UCSD-AML1 (cell line): Measurements from ENCODE around the gene CBX3.
"Not testable (repeated sequence)": the region's sequence is repeated elsewhere in the genome, so short reads cannot be mapped to it uniquely, and the experiment has no call there.

Experiments used
- DNase-seq: peaks from one replicate; lab custom pipeline; 2025; ENCODE audit not compliant: unreplicated experiment; lab: John Stamatoyannopoulos, UW

CBX3 gene

DNA sequence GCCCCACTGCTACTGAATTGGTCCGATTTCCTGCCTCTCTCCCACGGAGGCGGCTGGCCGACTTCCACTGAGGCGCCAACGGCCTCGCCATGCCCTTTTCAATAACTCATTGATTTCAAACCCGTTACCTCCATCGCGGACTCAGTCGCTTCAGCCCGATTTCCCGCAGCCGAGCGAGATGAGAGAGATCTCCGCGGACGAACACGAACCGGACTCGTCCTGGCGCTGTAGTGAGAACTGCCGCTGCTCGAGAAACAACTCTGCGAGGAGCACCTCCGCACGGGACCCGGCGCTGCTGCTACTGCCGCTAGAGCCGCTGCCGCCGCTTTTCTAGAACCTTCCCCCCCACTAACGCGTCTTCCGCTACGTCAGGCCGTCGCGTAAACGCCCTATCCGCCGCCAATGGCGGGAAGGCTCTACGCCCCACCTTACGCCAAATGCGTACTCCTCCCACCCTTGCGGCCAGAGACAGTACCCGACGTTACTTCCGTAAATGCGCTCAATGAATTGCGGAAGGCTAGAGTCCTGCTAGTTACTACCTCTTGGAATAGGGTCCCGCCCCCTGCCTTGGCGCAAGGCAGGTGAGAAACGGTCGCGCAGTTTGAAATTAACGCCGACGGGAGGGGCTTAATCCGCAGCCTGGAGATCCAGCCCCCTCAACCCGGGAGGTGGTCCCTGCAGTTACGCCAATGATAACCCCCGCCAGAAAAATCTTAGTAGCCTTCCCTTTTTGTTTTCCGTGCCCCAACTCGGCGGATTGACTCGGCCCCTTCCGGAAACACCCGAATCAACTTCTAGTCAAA, 900 bp upstream of the CBX3 start, which contains the start of gene HNRNPA2B1:
Gene HNRNPA2B1, minus strand, starts transcription at position 303 of the 803 bp plus-strand sequence. Its CDS starts 169 bp downstream, at position 134.
- peak; percentile 92 for DNase-seq

DNA sequence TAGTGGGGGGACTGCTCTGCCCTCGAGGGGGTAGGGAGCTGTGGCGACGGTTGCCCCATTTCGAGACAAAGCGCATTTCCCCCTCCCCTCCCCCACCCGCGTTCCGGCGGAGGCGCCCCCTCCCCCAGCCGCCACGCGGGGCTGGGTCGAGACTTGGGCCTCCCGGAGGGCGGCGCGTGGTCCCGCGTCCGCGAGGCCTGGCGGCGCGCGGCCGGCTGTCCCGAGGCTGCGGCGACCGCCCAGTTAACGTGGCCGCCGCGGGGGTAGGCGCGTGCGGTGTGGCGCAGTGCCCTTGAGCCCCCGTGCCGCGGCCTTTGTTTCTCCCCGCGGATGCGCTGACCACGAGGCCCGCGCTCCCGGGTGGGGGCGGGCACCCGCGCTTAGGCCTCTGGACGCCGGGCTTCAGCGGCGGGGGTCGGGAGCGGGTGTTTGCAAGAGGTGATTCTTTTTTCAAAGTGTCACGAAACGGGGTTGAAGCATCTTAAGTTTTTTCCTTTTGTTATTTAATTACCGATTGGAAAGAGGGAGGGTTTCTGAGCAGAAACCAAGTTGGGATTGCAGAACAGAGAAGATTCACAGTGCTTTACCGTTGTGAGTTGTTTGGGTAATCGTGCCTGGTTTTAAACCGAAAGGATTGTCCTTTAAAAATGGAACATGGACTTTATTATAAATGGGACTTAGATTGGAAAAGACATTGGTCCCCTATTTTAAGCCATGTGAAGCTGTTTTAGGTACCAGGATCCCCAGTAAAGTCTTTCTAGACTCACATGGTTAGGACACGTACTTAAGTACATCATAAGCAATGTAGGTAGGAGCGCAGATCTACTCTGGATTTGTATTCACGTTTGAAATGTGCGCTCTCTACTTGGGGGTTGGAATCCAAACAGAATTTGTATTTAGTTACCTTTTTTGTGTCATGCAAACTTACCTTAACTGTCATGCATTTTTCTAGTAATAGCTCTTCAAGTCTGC, 760 bp downstream of the CBX3 start:
- DNase-seq: peak; percentile 52

DNA sequence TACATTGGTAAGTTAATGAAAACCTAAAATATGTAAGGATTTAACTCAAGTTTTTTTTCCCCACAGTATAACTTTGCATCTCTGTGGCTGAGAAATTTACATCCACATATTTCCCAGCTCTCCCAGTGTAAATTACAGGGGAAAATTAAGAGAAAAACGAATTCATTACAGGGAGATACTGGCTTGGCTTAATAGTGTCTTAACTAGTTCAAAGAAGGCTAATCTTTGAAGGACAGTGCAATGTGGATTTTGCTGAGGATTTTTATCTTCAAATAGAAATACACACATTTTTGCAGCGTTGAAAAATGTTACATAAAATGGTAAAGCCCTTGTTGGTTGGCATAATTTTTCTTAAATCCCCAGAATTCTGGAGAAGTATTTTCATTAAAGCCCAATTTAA, 1.5 kb downstream of the CBX3 start:
- no peak for DNase-seq

DNA sequence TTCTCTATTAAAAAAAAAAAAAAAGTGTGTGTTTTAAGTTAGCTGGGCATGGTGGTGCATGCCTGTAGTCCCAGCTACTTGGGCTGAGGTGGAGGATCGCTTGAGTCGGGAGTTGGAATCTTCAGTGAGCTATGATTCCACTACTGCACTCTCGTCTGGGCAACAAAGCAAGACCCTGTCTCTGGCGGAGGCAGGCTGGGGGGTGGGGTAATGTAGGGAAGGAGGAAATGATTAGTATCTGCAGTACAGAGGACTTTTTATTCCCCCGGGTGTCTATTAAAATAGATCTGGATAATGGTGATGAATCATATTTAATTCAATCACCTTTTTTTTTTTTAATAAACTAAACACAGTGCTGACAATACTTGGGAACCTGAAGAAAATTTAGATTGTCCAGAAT, 6.5 kb downstream of the CBX3 start:
- no peak for DNase-seq

DNA sequence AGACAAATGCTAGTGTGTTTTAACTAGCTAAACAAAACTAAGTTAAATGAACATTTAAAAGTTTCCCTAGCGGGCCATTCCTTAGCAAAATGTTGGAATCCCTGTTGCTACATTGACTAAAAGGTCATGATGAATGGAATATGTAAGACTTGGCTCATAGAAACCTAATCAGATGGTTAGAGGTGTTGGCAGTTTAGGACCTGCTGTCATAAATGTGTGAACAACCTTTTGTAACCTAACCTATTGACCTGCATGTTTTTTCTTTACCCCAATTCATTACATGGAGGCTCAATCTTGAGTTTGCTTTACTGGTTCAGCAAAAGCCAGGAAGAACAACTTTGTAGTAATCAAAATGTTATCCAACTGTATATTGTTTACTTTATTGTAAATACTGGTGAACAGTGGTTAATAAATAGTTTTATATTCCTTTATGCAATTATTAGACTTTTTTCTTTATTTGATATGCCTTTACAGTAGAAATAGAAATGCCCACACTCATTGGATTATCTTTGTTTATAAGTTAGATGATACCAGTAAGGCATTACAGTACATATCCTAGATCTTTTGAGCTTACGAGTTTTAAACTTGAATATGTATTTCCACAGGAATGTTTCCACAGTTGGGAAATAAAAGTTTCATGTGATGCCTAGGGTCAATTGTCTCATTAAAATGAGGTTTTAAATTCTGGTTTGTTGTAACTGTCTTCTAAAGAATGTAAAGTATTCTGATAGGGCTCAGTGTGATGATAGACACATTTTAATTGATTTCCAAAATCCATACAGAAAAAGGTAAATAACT, 11.6 kb downstream of the CBX3 start:
- DNase-seq: no peak

DNA sequence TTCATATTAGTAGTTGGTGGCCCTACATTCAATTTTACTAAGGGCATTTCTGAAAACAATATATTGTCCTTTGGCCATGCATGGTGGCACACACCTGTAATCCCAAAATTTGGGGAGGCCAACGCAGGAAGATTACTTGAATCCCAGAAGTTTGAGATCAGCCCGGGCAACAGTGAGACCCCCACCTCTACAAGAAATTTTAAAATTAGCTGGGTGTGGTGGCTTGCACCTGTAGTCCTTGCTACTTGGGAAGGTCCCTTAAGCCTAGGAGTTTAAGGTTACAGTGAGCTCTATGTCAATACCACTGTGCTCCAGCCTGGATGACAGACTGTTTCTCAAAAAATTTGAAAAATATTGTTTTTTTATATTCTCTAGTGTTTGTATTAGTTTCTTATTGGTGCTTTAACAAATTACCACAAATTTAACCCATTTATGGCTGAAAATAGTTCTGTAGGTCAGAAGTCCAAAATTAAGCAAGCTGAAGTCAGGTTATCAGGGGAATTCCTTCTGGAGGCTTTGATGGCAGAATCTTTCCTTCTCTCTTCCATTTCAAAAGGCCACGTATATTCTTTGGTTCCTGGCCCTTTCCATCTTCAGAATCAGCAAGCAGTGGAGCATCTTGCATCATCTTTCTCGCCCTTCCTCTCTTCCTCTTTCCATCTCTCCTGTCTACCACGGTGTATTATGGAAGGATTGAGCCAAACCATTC, 12.4 kb downstream of the CBX3 start:
- no peak for DNase-seq

DNA sequence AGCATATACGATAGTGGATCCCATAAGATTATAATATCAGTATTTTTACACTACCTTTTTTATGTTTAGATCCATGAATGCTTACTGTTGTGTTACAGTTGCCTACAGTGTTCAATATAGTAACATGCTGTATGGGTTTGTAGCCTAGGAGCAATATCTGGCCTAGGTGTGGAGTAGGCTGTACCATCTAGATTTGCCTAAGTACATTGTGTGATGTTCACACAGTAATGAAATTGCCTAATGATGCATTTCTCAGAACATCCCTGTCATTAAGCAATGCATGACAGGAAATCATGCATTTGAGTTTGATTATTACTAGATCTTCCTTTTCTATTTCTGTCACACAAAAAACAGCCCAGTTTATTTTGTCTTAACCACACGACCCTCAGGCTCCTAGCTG, 14.5 kb downstream of the CBX3 start:
- no peak for DNase-seq

DNA sequence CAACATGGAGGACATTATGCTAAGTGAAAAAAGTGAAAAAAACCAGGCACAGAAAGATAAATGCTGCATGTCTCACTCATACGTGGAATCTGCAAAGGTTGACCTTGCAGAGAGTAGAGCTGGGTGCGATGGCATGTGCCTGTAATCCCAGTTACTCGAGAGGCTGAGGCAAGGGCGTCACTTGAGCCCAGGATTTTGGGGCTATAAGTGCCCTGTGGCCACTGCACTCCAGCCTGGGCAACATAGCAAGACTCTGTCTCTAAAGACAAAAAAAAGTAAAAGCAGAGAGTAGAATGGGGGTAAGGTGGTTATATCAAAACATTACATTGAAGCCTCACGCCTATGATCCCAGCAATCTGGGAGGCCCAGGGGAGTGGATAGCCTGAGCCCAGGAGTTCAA, 22.8 kb downstream of the CBX3 start:
- no peak for DNase-seq

DNA sequence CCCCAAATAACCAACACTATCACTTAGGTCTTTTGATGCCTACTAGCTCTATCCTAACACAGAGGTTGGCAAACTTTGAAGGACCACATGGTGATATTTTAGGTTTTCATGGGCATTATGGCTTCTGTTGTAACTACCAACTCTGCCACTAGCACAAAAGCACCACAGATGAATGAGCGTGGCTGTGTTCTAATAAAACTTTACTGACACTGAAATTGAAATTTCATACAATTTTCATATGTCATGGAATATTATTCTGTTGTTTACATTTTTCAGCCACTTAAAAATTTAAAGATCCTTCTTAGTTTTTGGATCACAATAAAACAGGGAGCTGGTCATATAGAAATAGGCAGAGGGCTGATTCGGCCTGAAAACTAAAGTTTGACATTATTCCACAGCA, 26.4 kb downstream of the CBX3 start:
- no peak for DNase-seq

DNA sequence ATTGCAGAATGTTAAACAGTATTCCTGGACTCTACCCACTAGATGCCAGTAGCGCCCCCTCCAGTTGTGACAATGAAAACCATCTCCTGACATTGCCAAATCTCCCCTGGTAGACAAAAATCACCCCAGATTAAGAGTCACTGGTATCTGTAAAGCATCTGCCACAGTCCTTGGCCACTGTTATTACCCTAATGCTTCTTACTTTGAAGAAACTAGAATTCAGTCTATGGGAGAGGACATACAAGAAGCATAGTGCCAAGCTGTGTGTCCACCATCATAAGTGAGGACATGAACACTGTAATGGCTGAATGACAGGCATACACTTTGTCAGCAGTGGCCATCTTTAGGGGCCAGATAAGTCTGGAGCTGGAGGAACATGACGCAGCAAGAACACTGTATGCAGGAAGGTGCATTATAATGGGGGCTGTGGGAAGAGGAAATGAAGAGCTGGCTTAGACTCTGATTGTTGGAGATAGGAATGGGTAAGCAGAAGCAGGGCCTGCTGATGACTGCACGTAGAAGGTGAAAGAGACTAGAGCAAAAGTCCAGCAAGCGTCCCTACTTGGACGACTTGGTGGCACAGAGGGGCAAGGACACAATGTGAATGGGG, 32.5 kb downstream of the CBX3 start:
- peak; percentile 6 for DNase-seq

DNA sequence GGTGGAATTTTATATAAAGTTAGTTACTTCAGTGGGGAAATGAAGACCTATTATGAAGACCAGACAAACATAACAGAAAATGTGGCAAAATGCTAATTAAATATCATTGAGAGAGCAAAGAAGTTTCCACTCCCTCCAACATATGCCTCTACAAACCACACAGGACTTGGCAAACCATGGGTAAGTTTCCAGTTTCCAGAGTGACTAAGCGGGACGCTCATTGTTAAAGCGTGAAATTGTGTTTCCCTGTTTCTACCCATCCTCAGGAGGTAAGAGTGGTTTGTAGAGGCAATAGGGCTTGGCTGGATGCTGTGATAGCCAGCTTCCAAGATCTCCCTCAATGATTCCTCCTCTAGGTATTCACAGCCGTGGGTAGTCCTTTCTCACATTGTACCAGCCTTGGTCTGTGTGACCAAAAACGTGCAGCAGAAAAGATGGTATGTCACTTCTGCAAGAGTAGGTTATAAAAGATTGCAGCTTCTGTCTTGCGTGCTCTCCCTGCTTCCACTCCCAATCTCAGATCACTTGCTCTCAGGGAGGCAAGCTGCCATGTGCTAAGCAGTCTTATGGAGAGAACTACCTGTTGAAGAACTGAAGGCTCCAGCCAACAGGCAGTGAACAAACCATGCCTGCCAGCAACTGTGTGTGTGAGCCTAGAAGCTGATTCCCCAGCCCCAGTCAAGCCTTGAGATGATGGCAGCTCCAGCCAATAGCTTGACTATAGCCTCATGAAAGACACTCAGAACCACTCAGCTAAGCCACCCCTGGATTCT, 35.7 kb downstream of the CBX3 start:
- DNase-seq: no peak

DNA sequence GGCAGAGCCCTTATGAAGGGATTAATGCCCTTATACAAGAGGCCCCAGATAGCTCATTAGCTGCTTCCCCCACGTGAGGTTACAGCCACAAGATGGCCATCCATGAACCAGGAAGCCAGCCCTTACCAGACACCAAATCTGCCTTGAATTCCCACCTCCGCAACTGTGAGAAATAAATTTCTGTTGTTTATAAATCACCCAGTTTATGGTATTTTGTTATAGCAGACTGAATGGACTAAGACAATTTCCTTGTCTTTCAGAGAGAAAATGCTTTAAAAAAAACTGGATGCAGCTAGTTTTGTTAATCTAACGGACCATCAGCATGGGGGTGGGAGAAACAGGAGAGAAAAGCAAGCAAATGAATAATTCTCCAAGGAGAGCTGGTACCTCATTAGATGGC, 36.5 kb downstream of the CBX3 start:
- no peak for DNase-seq

DNA sequence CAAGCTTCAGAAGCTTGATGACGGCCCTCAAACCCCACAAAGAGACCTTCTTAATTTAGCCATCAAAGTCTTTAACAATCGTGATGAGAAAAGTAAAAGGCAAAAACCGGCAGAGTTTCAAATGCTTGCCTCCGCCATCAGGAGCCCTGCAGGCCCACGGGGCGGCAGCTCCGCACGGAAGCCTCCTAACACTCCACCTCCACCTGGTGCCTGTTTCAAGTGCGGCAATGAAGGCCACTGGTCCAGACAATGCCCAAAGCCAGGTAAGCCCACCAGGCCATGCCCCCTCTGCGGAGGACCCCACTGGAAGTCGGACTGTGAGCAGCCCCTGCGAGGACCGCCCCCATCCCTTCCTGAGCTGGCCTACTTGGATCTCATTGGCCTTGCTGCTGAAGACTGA, 43.6 kb downstream of the CBX3 start:
- no peak for DNase-seq

DNA sequence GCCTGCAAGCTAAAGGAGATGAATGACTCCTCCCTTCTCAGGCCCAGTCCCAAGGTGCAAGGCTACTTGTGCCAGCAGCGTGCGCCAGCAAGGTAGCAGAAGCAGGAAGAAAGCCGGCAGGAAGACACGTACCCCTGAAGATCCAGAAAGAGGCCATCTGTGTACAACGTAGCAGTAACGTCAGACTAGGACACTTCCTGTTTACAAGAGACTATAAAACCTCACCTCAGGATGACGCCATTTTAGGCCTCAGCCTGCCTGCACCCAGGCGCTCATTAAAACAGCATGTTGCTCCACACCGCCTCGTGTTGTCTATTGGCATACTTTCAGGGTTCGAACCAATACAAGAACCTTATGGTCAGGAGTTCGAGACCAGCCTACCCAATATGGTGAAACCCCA, 48.7 kb downstream of the CBX3 start:
- no peak for DNase-seq

DNA sequence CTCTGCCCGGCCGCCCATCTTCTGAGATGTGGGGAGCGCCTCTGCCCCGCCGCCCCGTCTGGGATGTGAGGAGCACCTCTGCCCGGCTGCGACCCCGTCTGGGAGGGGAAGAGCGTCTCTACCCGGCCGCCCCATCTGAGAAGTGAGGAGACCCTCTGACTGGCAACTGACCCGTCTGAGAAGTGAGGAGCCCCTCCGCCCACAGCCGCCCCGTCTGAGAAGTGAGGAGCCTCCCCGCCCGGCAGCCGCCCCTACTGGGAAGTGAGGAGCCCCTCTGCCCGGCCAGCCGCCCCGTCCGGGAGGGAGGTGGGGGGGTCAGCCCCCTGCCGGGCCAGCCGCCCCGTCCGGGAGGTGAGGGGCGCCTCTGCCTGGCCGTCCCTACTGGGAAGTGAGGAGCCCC, 60.3 kb downstream of the CBX3 start:
- DNase-seq: not testable (repeated sequence)
